ENCODE measurements around the gene POLE2. TPM values are rescaled to one million over a fixed set of nuclear protein-coding genes. Genes with fewer than 3 reads are reported as not detected.
A peak's percentile ranks its signal among the peaks of the same experiment; 100 is the strongest.
"Not testable (repeated sequence)": the region's sequence is repeated elsewhere in the genome, so short reads cannot be mapped to it uniquely, and the experiment has no call there.

Gene POLE2
- total and polyA plus RNA-seq, 2 of the 13 experiments (the other 11 are each of a cell fraction or from before 2014, with no cell fraction given): 16.6 to 37.0 TPM

GRCh38 chr14:49619730-49620129 lies 68.3 kb downstream of the POLE2 start (continued):
- TF ChIP-seq ZNF10 (CRISPR knock-in tag; IDR thresholded peaks at IDR 0.05; ENCODE audit: borderline replicate concordance, low read depth) (no peak), ZNF350 (CRISPR knock-in tag; IDR thresholded peaks at IDR 0.05; ENCODE audit: borderline replicate concordance, low read depth) (no peak), HOMEZ (CRISPR knock-in tag; IDR thresholded peaks at IDR 0.05; ENCODE audit: low read depth) (no peak), SETDB1 (CRISPR knock-in tag; IDR thresholded peaks at IDR 0.05; ENCODE audit: borderline replicate concordance) (no peak), HNRNPLL (IDR thresholded peaks at IDR 0.05; ENCODE audit: low read depth, low read length, poor library complexity, severe bottlenecking) (no peak)

GRCh38 chr14:49619273-49619672 lies 68.7 kb downstream of the POLE2 start:
- POLR2A ChIA-PET: interaction anchor here (3.4 kb wide), 1 partner anchor 21 kb away, joined by 62 read pairs; the partner anchor contains the start of gene LRR1
- peak overlapping the region; percentile 96 for H3K9ac ChIP-seq (ENCODE audit: insufficient read depth, low read depth, low read length)

More at GRCh38 chr14:49619273-49619672, 68.7 kb downstream of the POLE2 start:
- H3K9me3 ChIP-seq (ENCODE audit: low read length); ATAC-seq; CTCF ChIA-PET (ENCODE audit: low intra/inter-chr PET ratio, low total read pairs); in situ Hi-C loops (cut with HindIII; ENCODE audit: extremely low pct_ligation_motif_present, low pct_unique_long_range_greater_than_20kb); BruUV-seq (replicated peaks); H3K27me3 ChIP-seq (ENCODE audit: control insufficient read depth in 1 of 2, insufficient read depth in 2 of 2, low read length in 2 of 2); intact Hi-C loops (cut with micrococcal nuclease; ENCODE audit: unreplicated experiment); H2AFZ ChIP-seq (ENCODE audit: low read length); DNase-seq (ENCODE audit: low spot score); FAIRE-seq: not testable (repeated sequence)
- H3K79me2 ChIP-seq (ENCODE audit: insufficient read depth, low read length): peaks cover 58% of the 10 kb centered on the region
- 26% methylated on average over 19 of the region's 19 CpGs for WGBS (ENCODE audit: low lambda C conversion rate)
- TF ChIP-seq SP2 (CRISPR knock-in tag; IDR thresholded peaks at IDR 0.05): 0 out of 2 replicates have a peak, but pooled peaks have one; percentile 28
- H3K36me3 ChIP-seq (replicated peaks in 1 of 2; ENCODE audit: control insufficient read depth in 1 of 2, insufficient read depth in 2 of 2, low read length in 2 of 2): peaks cover 0 to 14% of the 10 kb centered on the region in 2 experiments; a peak in 2 of 5 replicates
- peak overlapping the region; percentile 79 to 92 (median 92) for H3K4me3 ChIP-seq (replicated peaks in 1 of 3; ENCODE audit: insufficient read depth in 1 of 3, low read depth in 2 of 3, low read length in 3 of 3)
- peaks cover 12% of the 10 kb centered on the region for H4K20me1 ChIP-seq (ENCODE audit: insufficient read depth, low read length)
- peak overlapping the region; percentile 74 for H3K4me2 ChIP-seq (ENCODE audit: low read depth, low read length)
- H3K27ac ChIP-seq (ENCODE audit: extremely low read length, insufficient read depth, low read length): peak overlapping the region; percentile 94
- H3K4me1 ChIP-seq (ENCODE audit: insufficient read depth, low read length): peaks cover 59% of the 10 kb centered on the region
